HFF-Myc (cell line): ENCODE results near the gene COA5.

ENCODE experiments used
- DNase-seq: peaks from one replicate; pipeline ENCODE4 v3.0.0-alpha.2; 2011; ENCODE audit warnings: low read depth; ENCODE audit errors: extremely low read depth
- H3K4me3 ChIP-seq: replicated peaks from 2 replicates; pipeline ENCODE4 v1.5.1; 2011; ENCODE audit warnings: low read depth, mild to moderate bottlenecking, control low read depth, low read length
- CTCF ChIP-seq: IDR thresholded peaks from 2 replicates; pipeline ENCODE4 v1.5.1; 2012; ENCODE audit warnings: mild to moderate bottlenecking, low read depth, low read length, control low read depth; ENCODE audit errors: missing control alignments

Gene COA5

GRCh38 chr2:98592565-98592964, 15.7 kb downstream of the COA5 start:
- no peak for DNase-seq
- no peak for TF ChIP-seq CTCF
- H3K4me3 ChIP-seq, result no peak overlapping the region

- DNase-seq, result no peak
- H3K4me3 ChIP-seq, result no peak overlapping the region
- no peak for TF ChIP-seq CTCF
Measured at GRCh38 chr2:98589489-98589888, 18.8 kb downstream of the COA5 start.

GRCh38 chr2:98588880-98589431, 19.4 kb downstream of the COA5 start:
- DNase-seq, result no peak
- TF ChIP-seq CTCF, result no peak
- no peak overlapping the region for H3K4me3 ChIP-seq

- no peak for DNase-seq
- no peak for TF ChIP-seq CTCF
- H3K4me3 ChIP-seq, result no peak overlapping the region
Measured at GRCh38 chr2:98586551-98587140, 21.7 kb downstream of the COA5 start.

GRCh38 chr2:98585386-98585785, 22.9 kb downstream of the COA5 start:
- no peak overlapping the region for H3K4me3 ChIP-seq
- TF ChIP-seq CTCF, result no peak
- DNase-seq, result no peak

- H3K4me3 ChIP-seq, result no peak overlapping the region
- no peak for TF ChIP-seq CTCF
- DNase-seq, result no peak
Measured at GRCh38 chr2:98583816-98584618, 24.3 kb downstream of the COA5 start.

GRCh38 chr2:98583276-98583675, 25.0 kb downstream of the COA5 start:
- H3K4me3 ChIP-seq, result no peak overlapping the region
- DNase-seq, result no peak
- TF ChIP-seq CTCF, result no peak
